ENCODE data around the gene GTF3C5. TPM values are rescaled to one million over a fixed set of nuclear protein-coding genes. Genes with fewer than 3 reads are reported as not detected.

Gene GTF3C5
- total and polyA plus RNA-seq, 9 of the 15 experiments (the other 6 are each of a cell fraction or from before 2014, with no cell fraction given) = 3.8 to 118 (median 83.7) TPM

DNA sequence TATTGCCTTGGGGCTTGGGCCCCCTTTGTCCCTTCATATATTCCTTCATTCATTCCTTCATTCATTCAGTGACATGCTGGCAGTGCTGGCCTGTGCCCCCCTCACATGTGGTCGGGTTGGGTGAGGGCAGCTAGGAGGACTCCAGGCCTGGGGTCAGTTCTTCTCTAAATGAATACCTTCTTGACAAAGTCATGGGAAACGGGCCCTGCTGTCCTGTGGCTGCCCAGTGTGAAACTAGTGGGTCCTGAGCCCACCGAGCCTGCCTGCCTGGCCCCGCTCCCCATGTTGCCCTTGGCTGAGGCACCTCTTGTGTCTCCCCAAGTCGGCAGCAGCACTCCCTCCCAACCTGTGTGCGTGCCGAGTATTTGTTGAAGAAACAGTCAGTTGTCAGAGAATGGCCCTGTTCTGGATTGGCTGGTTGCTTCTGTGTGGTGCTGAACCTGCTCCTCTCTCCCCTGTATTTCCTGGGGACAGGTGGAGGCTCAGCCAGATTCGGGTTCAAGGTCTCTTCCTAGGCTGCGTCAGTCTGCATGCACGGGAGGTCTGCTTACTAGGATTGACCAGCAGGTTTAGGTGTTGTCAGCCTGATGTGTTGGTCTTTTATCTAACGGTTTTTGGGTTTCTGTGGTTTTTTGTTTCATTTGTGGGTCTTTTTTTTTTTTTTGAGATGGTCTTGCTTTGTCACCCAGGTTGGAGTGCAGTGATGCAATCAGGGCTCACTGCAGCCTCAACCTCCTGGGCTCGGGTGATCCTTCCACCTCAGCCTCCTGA lies 27.9 kb downstream of the GTF3C5 start (continued):
- peak; percentile 71; the same call in 1 of the 2 replicates for TF ChIP-seq IRF9 (tag; IDR thresholded peaks at IDR 0.05)
- no peak for TF ChIP-seq XRCC4 (IDR thresholded peaks at IDR 0.05; ENCODE audit: extremely low read depth, insufficient read depth, insufficient read length)
- TF ChIP-seq SIX5 (IDR thresholded peaks at IDR 0.05; ENCODE audit: borderline replicate concordance in 1 of 2, insufficient read depth in 1 of 2, low read depth in 1 of 2, low read length in 2 of 2) = no peak
- 0 out of 2 replicates have a peak, but pooled peaks have one; percentile 37 for TF ChIP-seq NR1H2 (CRISPR knock-in tag; IDR thresholded peaks at IDR 0.05)
- no peak for TF ChIP-seq NCOA4 (IDR thresholded peaks at IDR 0.05; ENCODE audit: partially characterized antibody)
- no peak for TF ChIP-seq THRA (IDR thresholded peaks at IDR 0.05)
- TF ChIP-seq ZNF518B (CRISPR knock-in tag; IDR thresholded peaks at IDR 0.05) = no peak
- TF ChIP-seq ZNF778 (CRISPR knock-in tag; IDR thresholded peaks at IDR 0.05) = no peak
- TF ChIP-seq NUFIP1 (IDR thresholded peaks at IDR 0.05; ENCODE audit: partially characterized antibody) = no peak
- no peak for TF ChIP-seq SIN3B (IDR thresholded peaks at IDR 0.05; ENCODE audit: low read depth)
- no peak for TF ChIP-seq NFRKB (IDR thresholded peaks at IDR 0.05; ENCODE audit: low read depth)
- no peak for TF ChIP-seq HDAC8 (tag; IDR thresholded peaks at IDR 0.05)
- TF ChIP-seq, protein P1, sequence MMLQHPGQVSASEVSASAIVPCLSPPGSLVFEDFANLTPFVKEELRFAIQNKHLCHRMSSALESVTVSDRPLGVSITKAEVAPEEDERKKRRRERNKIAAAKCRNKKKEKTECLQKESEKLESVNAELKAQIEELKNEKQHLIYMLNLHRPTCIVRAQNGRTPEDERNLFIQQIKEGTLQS (IDR thresholded peaks at IDR 0.05) = peak; percentile 90
- TF ChIP-seq, protein P1 (CRISPR knock-in tag; conservative IDR thresholded peaks at IDR 0.05) = no peak; the same call in 1 of the 2 replicates
- no peak for TF ChIP-seq MAFG (tag; conservative IDR thresholded peaks at IDR 0.05)
- no peak for TF ChIP-seq CAMTA2 (CRISPR knock-in tag; conservative IDR thresholded peaks at IDR 0.05)
- no peak for TF ChIP-seq NFATC3 (IDR thresholded peaks at IDR 0.05)
